Measurements from ENCODE around the gene USP47. TPM values are rescaled to one million over a fixed set of nuclear protein-coding genes. Genes with fewer than 3 reads are reported as not detected.

USP47 gene
- total and polyA plus RNA-seq, 2 experiments from 2014 or later: 16.3 to 36.7 TPM

- TF ChIP-seq REST (IDR thresholded peaks at IDR 0.05; ENCODE audit: unreplicated experiment) (no peak), STAT1 (IDR thresholded peaks at IDR 0.05; ENCODE audit: unreplicated experiment) (no peak), EZH2phosphoT487 (IDR thresholded peaks at IDR 0.05; ENCODE audit: unreplicated experiment) (no peak), POLR2AphosphoS5 (IDR thresholded peaks at IDR 0.05; ENCODE audit: low read depth) (no peak), JUNB (IDR thresholded peaks at IDR 0.05; ENCODE audit: unreplicated experiment) (no peak)
- TF ChIP-seq, protein P1, sequence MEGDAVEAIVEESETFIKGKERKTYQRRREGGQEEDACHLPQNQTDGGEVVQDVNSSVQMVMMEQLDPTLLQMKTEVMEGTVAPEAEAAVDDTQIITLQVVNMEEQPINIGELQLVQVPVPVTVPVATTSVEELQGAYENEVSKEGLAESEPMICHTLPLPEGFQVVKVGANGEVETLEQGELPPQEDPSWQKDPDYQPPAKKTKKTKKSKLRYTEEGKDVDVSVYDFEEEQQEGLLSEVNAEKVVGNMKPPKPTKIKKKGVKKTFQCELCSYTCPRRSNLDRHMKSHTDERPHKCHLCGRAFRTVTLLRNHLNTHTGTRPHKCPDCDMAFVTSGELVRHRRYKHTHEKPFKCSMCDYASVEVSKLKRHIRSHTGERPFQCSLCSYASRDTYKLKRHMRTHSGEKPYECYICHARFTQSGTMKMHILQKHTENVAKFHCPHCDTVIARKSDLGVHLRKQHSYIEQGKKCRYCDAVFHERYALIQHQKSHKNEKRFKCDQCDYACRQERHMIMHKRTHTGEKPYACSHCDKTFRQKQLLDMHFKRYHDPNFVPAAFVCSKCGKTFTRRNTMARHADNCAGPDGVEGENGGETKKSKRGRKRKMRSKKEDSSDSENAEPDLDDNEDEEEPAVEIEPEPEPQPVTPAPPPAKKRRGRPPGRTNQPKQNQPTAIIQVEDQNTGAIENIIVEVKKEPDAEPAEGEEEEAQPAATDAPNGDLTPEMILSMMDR (conservative IDR thresholded peaks at IDR 0.05; ENCODE audit: low read depth in 2 of 2): no peak
Observed at GRCh38 chr11:11965656-11966353, 124.0 kb downstream of the USP47 start (continued).

DNA sequence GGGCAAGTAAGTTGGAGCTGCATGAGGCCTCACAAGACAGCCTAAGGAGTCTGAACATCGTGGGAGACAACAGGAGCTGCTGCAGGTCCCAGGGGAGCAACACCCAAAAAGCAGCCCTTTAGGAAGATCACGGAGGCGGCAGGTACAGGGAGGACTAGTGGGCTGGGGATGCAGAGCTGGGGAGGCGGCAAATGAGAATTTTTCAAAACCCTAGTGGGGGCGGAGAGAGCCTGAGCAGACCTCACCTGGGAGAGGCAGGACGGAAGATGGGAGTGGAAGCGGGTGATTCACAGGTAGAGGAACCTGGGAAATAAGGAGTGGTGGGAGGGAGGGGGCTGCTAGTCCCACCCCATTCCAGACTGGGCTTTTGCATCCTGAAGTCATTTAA lies 124.6 kb downstream of the USP47 start:
- DNase-seq (ENCODE audit: low spot score) (no peak), ATAC-seq (no peak)
- Mint-ChIP-seq H3K4me1 (peaks cover 9% of the 10 kb centered on the region), H3K4me3 (no peak overlapping the region), H3K9me3 (no peaks in the 10 kb centered on the region), H3K27me3 (ENCODE audit: insufficient read depth, low read depth, poor library complexity) (peaks cover 14% of the 10 kb centered on the region), H3K27ac (no peak overlapping the region), H3K36me3 (ENCODE audit: low read depth) (0 out of 3 replicates have a peak, but pooled peaks cover 2% of the 10 kb centered on the region)
- Histone ChIP-seq H3K79me2 (replicated peaks; ENCODE audit: insufficient read depth) (no peaks in the 10 kb centered on the region), H3K4me3 (no peak overlapping the region), H3K36me3 (ENCODE audit: insufficient read depth) (no peaks in the 10 kb centered on the region), H3K9me2 (ENCODE audit: insufficient read depth) (no peaks in the 10 kb centered on the region), H2AFZ (no peak overlapping the region), H3K4me2 (no peak overlapping the region), H4K20me1 (replicated peaks; ENCODE audit: insufficient read depth) (no peaks in the 10 kb centered on the region), H3F3A (replicated peaks; ENCODE audit: low read depth) (no peaks in the 10 kb centered on the region), H3K4me1 (ENCODE audit: insufficient read depth) (no peaks in the 10 kb centered on the region), H3K27me3 (ENCODE audit: insufficient read depth) (no peaks in the 10 kb centered on the region), H3K27ac (ENCODE audit: low read depth) (no peak overlapping the region)
- TF ChIP-seq, protein P1 (conservative IDR thresholded peaks at IDR 0.05; ENCODE audit: low read depth in 2 of 2): no peak
- TF ChIP-seq EZH2phosphoT487 (IDR thresholded peaks at IDR 0.05; ENCODE audit: unreplicated experiment): no peak
- TF ChIP-seq ZNF114 (CRISPR knock-in tag; IDR thresholded peaks at IDR 0.05): no peak
- no peak for TF ChIP-seq CREB1 (CRISPR knock-in tag; IDR thresholded peaks at IDR 0.05; ENCODE audit: low read depth)
- no peak for TF ChIP-seq REST (IDR thresholded peaks at IDR 0.05; ENCODE audit: unreplicated experiment)
- no peak for TF ChIP-seq POLR2AphosphoS5 (IDR thresholded peaks at IDR 0.05; ENCODE audit: low read depth)
- no peak for TF ChIP-seq EZH2 (IDR thresholded peaks at IDR 0.05; ENCODE audit: low read depth, unreplicated experiment)
- no peak for TF ChIP-seq ETS1 (IDR thresholded peaks at IDR 0.05)
- no peak for TF ChIP-seq JUNB (IDR thresholded peaks at IDR 0.05; ENCODE audit: unreplicated experiment)
